Activated naive CD8-positive, alpha-beta T cell treated with anti-CD3 and anti-CD28 coated beads, Interleukin-2, amount 10 ng/mL, durations not matched to agents 7 days and 5 days (primary cell): ENCODE measurements around the gene SF3B6. TPM values are rescaled to one million over a fixed set of nuclear protein-coding genes. Genes with fewer than 3 reads are reported as not detected.

Experiments used
- ATAC-seq: fragments of 150-1000 bp; cut with Tn5 transposase; one replicate; pipeline ENCODE4 v1.10.0; 2021; ENCODE audit warnings: low read depth, moderate library complexity
- POLR2A ChIA-PET: fragments of 350-600 bp; sonication (Branson Sonifier 250); formaldehyde crosslinking; loops from one replicate; lab custom pipeline; 2021; ENCODE audit warnings: antibody characterized with exemption; lab: Charles Lee
- DNase-seq: peaks from one replicate; pipeline ENCODE4 v3.0.0; 2021
- H3K27ac Mint-ChIP-seq: one replicate; pipeline ENCODE4 v1.8.0; 2022; ENCODE audit warnings: mild to moderate bottlenecking, mixed read lengths
- H3K27me3 Mint-ChIP-seq: one replicate; pipeline ENCODE4 v1.8.0; 2022; ENCODE audit warnings: mild to moderate bottlenecking, moderate library complexity, mixed read lengths
- H3K36me3 Mint-ChIP-seq: one replicate; pipeline ENCODE4 v1.8.0; 2021; ENCODE audit warnings: mild to moderate bottlenecking, mixed read lengths
- H3K4me1 Mint-ChIP-seq: one replicate; pipeline ENCODE4 v1.8.0; 2021; ENCODE audit warnings: mixed read lengths
- H3K4me3 Mint-ChIP-seq: one replicate; pipeline ENCODE4 v1.8.0; 2022; ENCODE audit warnings: mild to moderate bottlenecking, moderate library complexity, mixed read lengths
- H3K9me3 Mint-ChIP-seq: one replicate; pipeline ENCODE4 v1.8.0; 2021; ENCODE audit warnings: mixed read lengths
- total RNA-seq, 2 experiments: library from RNA; stranded (reverse); gene quantifications; one replicate each; pipeline ENCODE4 v1.2.3, GENCODE V29; 2021

The SF3B6 gene
- total RNA-seq, 2 experiments from 2014 or later = 66.5 to 71.2 TPM

- H3K27ac Mint-ChIP-seq = no peak overlapping the region
- no peaks in the 10 kb centered on the region for H3K9me3 Mint-ChIP-seq
- H3K27me3 Mint-ChIP-seq = peaks cover 2% of the 10 kb centered on the region
- no peaks in the 10 kb centered on the region for H3K36me3 Mint-ChIP-seq
- no peak overlapping the region for H3K4me3 Mint-ChIP-seq
- ATAC-seq (no peak), DNase-seq (no peak)
- POLR2A ChIA-PET = interaction anchor here (1.1 kb wide), 1 partner anchor 12 kb away, joined by 4 read pairs; the partner anchor contains the start of gene WDCP
- peaks cover 5% of the 10 kb centered on the region for H3K4me1 Mint-ChIP-seq
These were observed 17.4 kb downstream of the SF3B6 start for GRCh38 chr2:24058564-24059271.

DNA sequence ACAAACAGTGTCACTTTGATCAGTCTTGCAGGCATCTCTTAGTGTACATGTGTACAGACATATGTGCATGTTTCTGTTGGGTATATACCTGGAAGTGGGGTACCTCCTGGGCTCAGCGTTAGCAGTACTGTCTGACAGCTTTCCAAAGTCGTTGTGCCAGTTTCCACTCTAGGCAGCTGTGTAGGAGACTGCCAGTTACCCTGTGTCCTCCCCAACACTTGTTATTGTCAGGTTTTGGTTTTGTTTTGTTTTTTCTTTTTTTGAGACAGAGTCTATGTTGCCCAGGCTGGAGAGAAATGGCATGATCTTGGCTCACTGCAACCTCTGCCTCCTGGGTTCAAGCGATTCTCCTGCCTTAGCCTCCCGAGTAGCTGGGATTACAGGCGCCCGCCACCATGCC is 20.4 kb downstream of the SF3B6 start:
- H3K27ac Mint-ChIP-seq = no peak overlapping the region
- no peaks in the 10 kb centered on the region for H3K9me3 Mint-ChIP-seq
- H3K27me3 Mint-ChIP-seq = peaks cover 2% of the 10 kb centered on the region
- no peak overlapping the region for H3K4me3 Mint-ChIP-seq
- peaks cover 5% of the 10 kb centered on the region for H3K4me1 Mint-ChIP-seq
- POLR2A ChIA-PET = no interaction called here
- no peak for DNase-seq
- no peaks in the 10 kb centered on the region for H3K36me3 Mint-ChIP-seq
- no peak for ATAC-seq

- ATAC-seq = no peak
- H3K9me3 Mint-ChIP-seq = no peaks in the 10 kb centered on the region
- no peak overlapping the region for H3K4me3 Mint-ChIP-seq
- POLR2A ChIA-PET = no interaction called here
- H3K27me3 Mint-ChIP-seq = peaks cover 2% of the 10 kb centered on the region
- peaks cover 2% of the 10 kb centered on the region for H3K4me1 Mint-ChIP-seq
- DNase-seq = no peak
- H3K27ac Mint-ChIP-seq = no peak overlapping the region
- no peaks in the 10 kb centered on the region for H3K36me3 Mint-ChIP-seq
These were observed 21.6 kb downstream of the SF3B6 start for GRCh38 chr2:24054366-24055010.

GRCh38 chr2:24052951-24053350 is 23.2 kb downstream of the SF3B6 start:
- H3K27ac Mint-ChIP-seq = no peak overlapping the region
- DNase-seq = no peak
- POLR2A ChIA-PET = interaction anchor here (1.0 kb wide), 1 partner anchor 126 kb away, joined by 3 read pairs; the partner anchor contains the start of gene ATAD2B
- peaks cover 4% of the 10 kb centered on the region for H3K27me3 Mint-ChIP-seq
- no peak for ATAC-seq
- H3K9me3 Mint-ChIP-seq = no peaks in the 10 kb centered on the region
- H3K4me3 Mint-ChIP-seq = no peak overlapping the region
- no peaks in the 10 kb centered on the region for H3K36me3 Mint-ChIP-seq
- H3K4me1 Mint-ChIP-seq = peaks cover 4% of the 10 kb centered on the region

DNA sequence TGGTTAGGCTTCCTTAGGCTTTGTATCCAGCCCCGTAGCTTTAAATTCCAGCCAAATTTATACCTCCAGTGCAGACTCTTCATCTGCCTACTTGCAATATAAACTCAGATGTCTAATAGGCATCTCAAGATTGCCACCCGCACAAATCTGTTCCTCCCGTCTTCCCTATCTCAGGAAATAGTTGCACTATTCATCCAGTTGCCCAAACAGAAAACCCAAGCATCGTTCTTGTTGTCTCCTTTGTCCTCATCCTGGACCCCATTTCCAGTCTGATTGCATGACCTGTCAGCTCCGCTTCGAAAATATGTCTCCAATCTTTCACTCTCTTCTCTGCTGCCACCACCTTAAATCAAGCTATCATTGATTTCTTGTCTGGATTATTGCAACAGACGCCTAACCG is 24.3 kb downstream of the SF3B6 start:
- POLR2A ChIA-PET = no interaction called here
- Mint-ChIP-seq H3K27me3 (peaks cover 4% of the 10 kb centered on the region), H3K4me3 (no peak overlapping the region), H3K4me1 (peaks cover 13% of the 10 kb centered on the region), H3K27ac (no peak overlapping the region), H3K9me3 (no peaks in the 10 kb centered on the region), H3K36me3 (peaks cover 2% of the 10 kb centered on the region)
- DNase-seq = no peak
- ATAC-seq = no peak

- POLR2A ChIA-PET = interaction anchor here (0.7 to 4.5 kb wide), 5 partner anchors 23 to 124 kb away, joined by 3 to 43 read pairs (median 4); partner anchors contain the start of genes ATAD2B, SF3B6 and TP53I3
- DNase-seq = peak; percentile 51
- H3K4me3 Mint-ChIP-seq = peak overlapping the region; percentile 79
These were observed 25.8 kb downstream of the SF3B6 start for GRCh38 chr2:24050041-24050979.

DNA sequence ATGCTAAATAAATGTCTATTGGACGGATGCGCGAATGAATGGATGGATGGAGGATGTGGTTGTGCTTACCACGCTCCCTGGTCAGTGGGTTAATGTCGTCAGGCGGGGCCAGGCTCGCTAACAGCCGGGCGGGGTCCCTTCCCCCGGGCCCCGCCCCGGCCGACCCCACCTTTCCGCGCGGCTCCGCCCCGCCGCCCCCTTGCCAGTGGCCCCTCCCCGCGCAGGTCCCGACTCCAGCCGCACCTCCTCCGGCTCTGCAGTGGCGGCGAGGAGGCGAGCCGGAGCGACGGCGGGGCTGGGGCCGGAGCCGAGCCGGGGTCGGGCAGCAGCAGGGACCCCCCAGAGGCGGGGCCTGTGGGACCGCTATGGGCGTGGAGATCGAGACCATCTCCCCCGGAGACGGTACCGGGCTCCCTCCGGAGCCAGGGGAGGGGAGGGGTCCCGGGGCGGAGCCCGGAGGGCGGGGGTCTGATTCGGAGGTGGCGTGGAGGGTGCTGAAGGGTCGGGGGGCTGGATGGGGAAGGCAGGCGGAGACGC is 26.6 kb downstream of the SF3B6 start, which contains the start of gene FKBP1B:
TSS of gene FKBP1B (plus strand) at position 257 of the 537 bp plus-strand sequence. CDS start at position 366, 109 bp downstream.
- ATAC-seq = peak; percentile 15
- peaks cover 4% of the 10 kb centered on the region for H3K36me3 Mint-ChIP-seq

More at GRCh38 chr2:24050041-24050979, 25.8 kb downstream of the SF3B6 start:
- H3K27ac Mint-ChIP-seq = no peak overlapping the region
- peaks cover 2% of the 10 kb centered on the region for H3K27me3 Mint-ChIP-seq
- H3K36me3 Mint-ChIP-seq = peaks cover 2% of the 10 kb centered on the region
- no peak for ATAC-seq
- no peaks in the 10 kb centered on the region for H3K9me3 Mint-ChIP-seq
- peaks cover 22% of the 10 kb centered on the region for H3K4me1 Mint-ChIP-seq

DNA sequence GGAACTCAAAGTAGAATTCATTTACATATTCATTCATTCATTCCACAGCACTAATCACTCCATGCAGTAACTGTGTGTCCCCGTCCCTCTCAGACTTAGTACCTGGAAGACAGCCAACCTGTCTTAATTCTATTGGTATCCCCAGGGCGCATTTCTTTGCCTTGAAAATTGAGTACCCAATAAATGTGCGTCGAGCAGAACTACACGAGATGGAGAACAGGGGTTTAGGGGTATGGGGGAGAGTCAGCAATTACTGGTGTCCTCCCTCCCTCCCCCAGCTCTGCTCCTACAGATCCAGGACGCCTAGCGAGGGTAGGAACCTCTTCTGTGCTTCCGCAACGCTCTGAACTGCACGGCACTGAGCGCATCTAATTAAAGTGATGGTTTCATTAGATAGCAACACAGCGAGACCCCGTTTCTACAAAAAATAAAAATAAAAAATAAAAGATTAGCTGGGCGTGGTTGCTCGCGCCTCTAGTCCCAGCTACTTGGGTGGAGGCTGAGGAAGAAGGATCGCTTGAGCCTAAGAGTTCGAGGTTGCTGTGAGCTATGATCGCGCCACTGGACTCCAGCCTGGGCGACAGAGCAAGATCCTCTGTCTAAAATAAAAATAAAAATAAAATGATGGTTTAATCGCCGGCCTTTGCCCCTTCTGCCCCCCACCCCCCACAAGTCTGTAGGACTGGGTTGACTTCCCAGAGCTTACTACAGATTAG is 27.2 kb downstream of the SF3B6 start:
- Mint-ChIP-seq H3K4me1 (peaks cover 24% of the 10 kb centered on the region), H3K27ac (no peak overlapping the region), H3K9me3 (no peaks in the 10 kb centered on the region), H3K36me3 (peaks cover 4% of the 10 kb centered on the region), H3K27me3 (peaks cover 2% of the 10 kb centered on the region), H3K4me3 (peak overlapping the region; percentile 79)
- no peak for ATAC-seq
- POLR2A ChIA-PET = interaction anchor here (0.6 to 4.5 kb wide), 5 partner anchors 24 to 122 kb away, joined by 3 to 43 read pairs (median 3); partner anchors contain the start of genes ATAD2B and SF3B6
- DNase-seq = no peak

More for the DNA sequence above, 26.6 kb downstream of the SF3B6 start, which contains the start of gene FKBP1B:
- Mint-ChIP-seq H3K27me3 (peaks cover 2% of the 10 kb centered on the region), H3K27ac (no peak within 1 kb of the TSS), H3K4me1 (peaks cover 24% of the 10 kb centered on the region), H3K9me3 (no peaks in the 10 kb centered on the region), H3K4me3 (peak within 1 kb of the TSS; percentile 79)
- POLR2A ChIA-PET = interaction anchor here (0.6 to 4.5 kb wide), 6 partner anchors 24 to 123 kb away, joined by 3 to 43 read pairs (median 3); partner anchors contain the start of genes ATAD2B, SF3B6 and TP53I3
- DNase-seq = peak; percentile 79

GRCh38 chr2:24047703-24048033 is 28.5 kb downstream of the SF3B6 start:
- peaks cover 2% of the 10 kb centered on the region for H3K27me3 Mint-ChIP-seq
- H3K9me3 Mint-ChIP-seq = no peaks in the 10 kb centered on the region
- H3K4me3 Mint-ChIP-seq = peak overlapping the region; percentile 99
- POLR2A ChIA-PET = interaction anchor here (0.6 to 4.5 kb wide), 14 partner anchors 10 to 313 kb away, joined by 3 to 43 read pairs (median 4); partner anchors contain the start of genes ATAD2B, ITSN2, SF3B6 and TP53I3
- peak; percentile 0 for ATAC-seq
- peak overlapping the region; percentile 95 for H3K27ac Mint-ChIP-seq
- peaks cover 9% of the 10 kb centered on the region for H3K36me3 Mint-ChIP-seq
- H3K4me1 Mint-ChIP-seq = peaks cover 24% of the 10 kb centered on the region
- DNase-seq = no peak

DNA sequence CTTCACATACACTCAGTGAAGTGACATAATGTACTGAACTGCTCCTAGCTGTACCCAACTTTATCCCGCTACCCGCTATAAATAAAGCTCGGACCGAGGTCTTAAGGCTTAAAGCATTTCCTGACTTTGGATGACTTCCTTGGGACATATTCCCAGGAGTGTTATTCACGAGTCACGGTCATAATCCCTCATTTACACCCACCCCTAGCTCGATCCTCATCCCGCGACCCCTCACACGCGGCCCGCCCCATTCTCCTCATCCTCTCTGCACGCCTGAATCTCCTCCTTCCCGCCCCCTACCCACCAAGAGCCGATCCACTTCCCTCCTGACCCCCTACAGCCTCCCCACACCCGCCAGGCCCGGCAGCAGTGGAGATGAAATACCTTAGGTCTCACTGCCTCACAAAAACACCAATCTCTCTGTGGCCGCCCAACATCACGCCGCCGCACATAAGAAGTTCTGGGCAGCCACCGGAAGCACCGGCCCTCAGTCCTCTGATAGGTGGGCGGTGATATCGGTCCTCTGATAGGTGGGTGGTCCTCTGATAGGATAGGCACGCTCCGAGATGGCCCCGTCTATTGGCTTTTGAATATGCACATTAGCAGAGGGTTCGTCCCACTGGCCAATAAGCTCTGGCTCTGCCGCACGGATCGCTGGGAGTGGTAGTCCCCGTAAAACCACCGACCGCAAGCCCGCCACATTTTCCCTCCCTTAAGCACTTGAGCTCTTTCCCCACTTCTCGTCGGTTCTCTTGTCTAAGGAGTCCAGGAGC is 29.0 kb downstream of the SF3B6 start, which contains the start of gene WDCP:
TSS of gene WDCP (minus strand) at position 462 of the 773 bp plus-strand sequence. CDS start 7,897 bp downstream, outside the sequence.
- POLR2A ChIA-PET = interaction anchor here (0.6 to 4.5 kb wide), 13 partner anchors 10 to 313 kb away, joined by 3 to 43 read pairs (median 4); partner anchors contain the start of genes ATAD2B, ITSN2, SF3B6 and TP53I3
- peak; percentile 100 for ATAC-seq
- Mint-ChIP-seq H3K4me3 (peak within 1 kb of the TSS; percentile 99), H3K4me1 (peaks cover 24% of the 10 kb centered on the region), H3K9me3 (no peaks in the 10 kb centered on the region), H3K36me3 (peaks cover 9% of the 10 kb centered on the region), H3K27ac (peak within 1 kb of the TSS; percentile 95), H3K27me3 (peaks cover 2% of the 10 kb centered on the region)
- DNase-seq = peak; percentile 90

GRCh38 chr2:24046599-24046929 is 29.6 kb downstream of the SF3B6 start:
- H3K27me3 Mint-ChIP-seq = peaks cover 2% of the 10 kb centered on the region
- no peak for DNase-seq
- POLR2A ChIA-PET = interaction anchor here (1.4 to 4.5 kb wide), 7 partner anchors 12 to 120 kb away, joined by 3 to 43 read pairs (median 10); partner anchors contain the start of genes ATAD2B, SF3B6, TP53I3 and UBXN2A
- peaks cover 9% of the 10 kb centered on the region for H3K36me3 Mint-ChIP-seq
- peak overlapping the region; percentile 99 for H3K4me3 Mint-ChIP-seq
- no peak for ATAC-seq
- no peak overlapping the region for H3K27ac Mint-ChIP-seq
- peaks cover 24% of the 10 kb centered on the region for H3K4me1 Mint-ChIP-seq
- H3K9me3 Mint-ChIP-seq = no peaks in the 10 kb centered on the region
